IMR-90 (cell line): ENCODE measurements around the gene IL1RAPL1. TPM values are rescaled to one million over a fixed set of nuclear protein-coding genes. Genes with fewer than 3 reads are reported as not detected.

ENCODE experiments used
- ATAC-seq: fragments of 200-7000 bp; cut with Tn5 transposase; 2 replicates; pipeline ENCODE4 v1.9.1; 2020; ENCODE audit warnings: low read depth, mild to moderate bottlenecking, moderate library complexity
- BruUV-seq: library from RNA; stranded (reverse); fragments of 400-500 nt; replicated peaks from 2 replicates; lab custom pipeline; 2021; lab: Mats Ljungman, UMichigan
- CTCF ChIA-PET: fragments of 300-600 bp; formaldehyde crosslinking; extraction: SDS; loops from one replicate; lab custom pipeline; 2021; ENCODE audit warnings: antibody characterized with exemption; lab: Yijun Ruan, JAX
- POLR2A ChIA-PET: fragments of 300-600 bp; sonication (Branson Sonifier 250); formaldehyde crosslinking; loops from one replicate; lab custom pipeline; 2022; ENCODE audit warnings: antibody characterized with exemption; ENCODE audit not compliant: unreplicated experiment; lab: Charles Lee
- DNase-seq: peaks from one replicate; pipeline ENCODE4 v3.0.0; 2013
- H2AFZ ChIP-seq: replicated peaks from 2 replicates; pipeline ENCODE3; 2013; ENCODE audit warnings: low read length, mild to moderate bottlenecking; ENCODE audit not compliant: poor library complexity
- H2AK5ac ChIP-seq: 2 replicates; pipeline ENCODE4 v1.6.1; 2013; ENCODE audit warnings: low read depth, low read length, inconsistent platforms
- H2AK9ac ChIP-seq: replicated peaks from 2 replicates; pipeline ENCODE3; 2013; ENCODE audit warnings: mild to moderate bottlenecking, low read depth, low read length, moderate library complexity; ENCODE audit not compliant: poor library complexity
- H2BK120ac ChIP-seq: 2 replicates; pipeline ENCODE4 v1.6.1; 2013; ENCODE audit warnings: low read depth, low read length, inconsistent platforms
- H2BK15ac ChIP-seq: 3 replicates; pipeline ENCODE4 v1.6.1; 2013; ENCODE audit warnings: low read depth, low read length, inconsistent platforms
- H2BK20ac ChIP-seq: 2 replicates; pipeline ENCODE4 v1.6.1; 2013; ENCODE audit warnings: low read depth, mild to moderate bottlenecking, inconsistent platforms, low read length, moderate library complexity
- H2BK5ac ChIP-seq: 2 replicates; pipeline ENCODE4 v1.6.1; 2013; ENCODE audit warnings: mild to moderate bottlenecking, low read depth, low read length, inconsistent platforms; ENCODE audit not compliant: poor library complexity, severe bottlenecking
- H3K14ac ChIP-seq: replicated peaks from 2 replicates; pipeline ENCODE4 v1.6.1; 2013; ENCODE audit warnings: low read depth, low read length, inconsistent platforms
- H3K18ac ChIP-seq: 2 replicates; pipeline ENCODE4 v1.6.1; 2013; ENCODE audit warnings: low read depth, low read length, control low read depth
- H3K23ac ChIP-seq: 2 replicates; pipeline ENCODE4 v1.6.1; 2013; ENCODE audit warnings: low read depth, low read length, inconsistent platforms
- H3K27ac ChIP-seq: 2 replicates; pipeline ENCODE4 v1.5.1; 2013; ENCODE audit warnings: mild to moderate bottlenecking, control low read depth, low read length; ENCODE audit not compliant: insufficient read depth
- H3K27me3 ChIP-seq: 2 replicates; pipeline ENCODE4 v1.6.1; 2013; ENCODE audit warnings: low read length; ENCODE audit not compliant: control insufficient read depth, insufficient read depth
- H3K36me3 ChIP-seq: 2 replicates; pipeline ENCODE4 v1.6.1; 2013; ENCODE audit warnings: low read length, mixed read lengths; ENCODE audit not compliant: control insufficient read depth, insufficient read depth
- H3K4ac ChIP-seq: 2 replicates; pipeline ENCODE4 v1.6.1; 2013; ENCODE audit warnings: low read depth, low read length, inconsistent platforms
- H3K4me1 ChIP-seq: 2 replicates; pipeline ENCODE4 v1.6.1; 2013; ENCODE audit warnings: low read length, mixed read lengths; ENCODE audit not compliant: control insufficient read depth, insufficient read depth
- H3K4me2 ChIP-seq: 2 replicates; pipeline ENCODE4 v1.6.1; 2013; ENCODE audit warnings: low read depth, mild to moderate bottlenecking, control low read depth, low read length, moderate library complexity
- H3K4me3 ChIP-seq: 2 replicates; pipeline ENCODE4 v1.5.1; 2013; ENCODE audit warnings: low read depth, mild to moderate bottlenecking, control low read depth, low read length, moderate library complexity; ENCODE audit not compliant: insufficient read depth
- H3K56ac ChIP-seq: 2 replicates; pipeline ENCODE4 v1.6.1; 2013; ENCODE audit warnings: low read length, inconsistent platforms; ENCODE audit not compliant: insufficient read depth; ENCODE audit errors: extremely low read depth
- H3K79me1 ChIP-seq, 2 experiments: 2 replicates each; pipeline ENCODE4 v1.6.1; 2013; ENCODE audit warnings: low read length in 2 of 2, inconsistent platforms in 1 of 2, low read depth in 1 of 2
- H3K9ac ChIP-seq: 2 replicates; pipeline ENCODE4 v1.6.1; 2013; ENCODE audit warnings: low read depth, low read length, control low read depth
- H3K9me1 ChIP-seq: 2 replicates; pipeline ENCODE4 v1.6.1; 2013; ENCODE audit warnings: low read length, inconsistent platforms; ENCODE audit not compliant: insufficient read depth
- H3K9me3 ChIP-seq: 2 replicates; pipeline ENCODE4 v1.6.1; 2013; ENCODE audit warnings: low read length; ENCODE audit not compliant: control insufficient read depth, insufficient read depth
- H4K20me1 ChIP-seq: 2 replicates; pipeline ENCODE4 v1.6.1; 2013; ENCODE audit warnings: low read length, inconsistent platforms; ENCODE audit not compliant: insufficient read depth
- H4K5ac ChIP-seq: 2 replicates; pipeline ENCODE4 v1.6.1; 2013; ENCODE audit warnings: mild to moderate bottlenecking, low read depth, low read length, control low read depth
- H4K8ac ChIP-seq, 2 experiments: 2 replicates each; pipeline ENCODE4 v1.6.1; 2013; ENCODE audit warnings: low read depth in 2 of 2, low read length in 2 of 2, control low read depth in 1 of 2, inconsistent platforms in 1 of 2
- H4K91ac ChIP-seq: 2 replicates; pipeline ENCODE4 v1.6.1; 2013; ENCODE audit warnings: low read depth, low read length, inconsistent platforms; ENCODE audit not compliant: insufficient read depth
- BHLHE40 ChIP-seq: fragments of 150-350 bp; IDR thresholded peaks from 2 replicates; pipeline ENCODE4 v1.6.1; 2016; ENCODE audit warnings: mild to moderate bottlenecking, low read depth, low read length
- CHD1 ChIP-seq: IDR thresholded peaks from 2 replicates; pipeline ENCODE4 v1.6.1; 2012; ENCODE audit warnings: low read depth, low read length, improper control_type of control experiment
- CTCF ChIP-seq: conservative IDR thresholded peaks from 2 replicates; pipeline ENCODE4 v1.5.1; 2012; ENCODE audit warnings: mild to moderate bottlenecking, low read depth, low read length, improper control_type of control experiment
- MAFK ChIP-seq: IDR thresholded peaks from 2 replicates; pipeline ENCODE4 v1.6.1; 2012; ENCODE audit warnings: low read depth, low read length, improper control_type of control experiment
- MXI1 ChIP-seq: IDR thresholded peaks from 2 replicates; pipeline ENCODE4 v1.6.1; 2012; ENCODE audit warnings: low read depth, mild to moderate bottlenecking, low read length, moderate library complexity, borderline replicate concordance
- RAD21 ChIP-seq: IDR thresholded peaks from 2 replicates; pipeline ENCODE4 v1.6.1; 2012; ENCODE audit warnings: low read length, improper control_type of control experiment
- RCOR1 ChIP-seq: IDR thresholded peaks from 2 replicates; pipeline ENCODE4 v1.6.1; 2012; ENCODE audit warnings: mild to moderate bottlenecking, low read length, improper control_type of control experiment; ENCODE audit not compliant: insufficient replicate concordance
- RFX5 ChIP-seq: IDR thresholded peaks from 2 replicates; pipeline ENCODE4 v1.8.0; 2012; ENCODE audit warnings: low read depth, mild to moderate bottlenecking, low read length, moderate library complexity
- SMC3 ChIP-seq: fragments of 150-350 bp; IDR thresholded peaks from 2 replicates; pipeline ENCODE4 v1.6.1; 2016; ENCODE audit warnings: low read depth, mild to moderate bottlenecking, antibody characterized with exemption, low read length, moderate library complexity
- USF2 ChIP-seq: fragments of 150-350 bp; IDR thresholded peaks from 2 replicates; pipeline ENCODE4 v1.6.1; 2017; ENCODE audit warnings: mild to moderate bottlenecking, antibody characterized with exemption, low read length, low read depth
- WGBS, 2 experiments: methylation state at CpG; one replicate each; pipeline versions ENCODE4 v1.1.5 to v1.1.7; 2013; ENCODE audit warnings: missing lambda C conversion rate in 2 of 2; ENCODE audit not compliant: insufficient read length in 1 of 2; ENCODE audit errors: extremely low coverage in 2 of 2; 5-methylcytosine and 5-hydroxymethylcytosine counted together
- dilution Hi-C: fragments of 300-500 bp; cut with HindIII; formaldehyde crosslinking; loops from one replicate; pipeline ENCODE4 v1.14.3; 2018; ENCODE audit warnings: low sequenced_read_pairs; ENCODE audit not compliant: unreplicated experiment
- in situ Hi-C: fragments of 300-500 bp; cut with MboI; formaldehyde crosslinking; loops from 3 replicates; pipeline ENCODE4 v1.14.3; 2019; ENCODE audit warnings: low sequenced_read_pairs, inconsistent platforms, mixed read lengths
- intact Hi-C: fragments of 100-400 bp; cut with micrococcal nuclease; formaldehyde crosslinking; loops from 2 replicates; pipeline ENCODE4 v1.10.0; 2022
- polyA plus RNA-seq, 3 experiments: library from polyadenylated mRNA; depleted of rRNA; stranded (reverse); fragments of >200 nt; gene quantifications; 2 replicates each; pipeline ENCODE4 v1.2.3, GENCODE V29; 2012; ENCODE audit warnings: low replicate concordance in 1 of 3
- total RNA-seq: library from RNA; depleted of rRNA; stranded (reverse); fragments of >200 nt; gene quantifications from 2 replicates; pipeline ENCODE4 v1.2.3, GENCODE V29; 2012
- TF ChIP-seq, protein P1 (sequence below): fragments of 150-350 bp; IDR thresholded peaks from 2 replicates; pipeline ENCODE4 v1.6.1; 2016; ENCODE audit warnings: low read depth, mild to moderate bottlenecking, low read length, moderate library complexity, borderline replicate concordance

Gene IL1RAPL1
- total and polyA plus RNA-seq, 2 of the 4 experiments (the other 2 are of a cell fraction): 1.5 to 9.0 TPM

- H3K4me1 ChIP-seq: no peaks in the 10 kb centered on the region
- H4K91ac ChIP-seq: no peak overlapping the region
- no peak overlapping the region for H3K23ac ChIP-seq
- no peaks in the 10 kb centered on the region for H3K9me1 ChIP-seq
- no peak overlapping the region for H3K14ac ChIP-seq
- no peak overlapping the region; the same call in 1 of the 2 replicates for H2BK20ac ChIP-seq
- H4K8ac ChIP-seq: no peak overlapping the region
- in situ Hi-C loops: no loop called here
- no peak for ATAC-seq
- H2AK5ac ChIP-seq: no peak overlapping the region
- H3K27ac ChIP-seq: no peak overlapping the region
- no peak overlapping the region for H3K9ac ChIP-seq
- no peaks in the 10 kb centered on the region for H3K79me1 ChIP-seq
- H3K36me3 ChIP-seq: no peaks in the 10 kb centered on the region
- no peak overlapping the region for H3K4ac ChIP-seq
- no CpG with 5 or more reads among the region's 3 CpGs for WGBS, 2 experiments
- no peak overlapping the region for H2BK120ac ChIP-seq
- dilution Hi-C loops: no loop called here
- H3K4me2 ChIP-seq: no peak overlapping the region
- H2AFZ ChIP-seq: no peak overlapping the region
- no peak overlapping the region for H2BK15ac ChIP-seq
- TF ChIP-seq SMC3 (no peak), CHD1 (no peak), MXI1 (no peak), MAFK (no peak), RFX5 (no peak), BHLHE40 (no peak), CTCF (no peak), USF2 (no peak), RAD21 (no peak), RCOR1 (no peak)
- TF ChIP-seq, protein P1, sequence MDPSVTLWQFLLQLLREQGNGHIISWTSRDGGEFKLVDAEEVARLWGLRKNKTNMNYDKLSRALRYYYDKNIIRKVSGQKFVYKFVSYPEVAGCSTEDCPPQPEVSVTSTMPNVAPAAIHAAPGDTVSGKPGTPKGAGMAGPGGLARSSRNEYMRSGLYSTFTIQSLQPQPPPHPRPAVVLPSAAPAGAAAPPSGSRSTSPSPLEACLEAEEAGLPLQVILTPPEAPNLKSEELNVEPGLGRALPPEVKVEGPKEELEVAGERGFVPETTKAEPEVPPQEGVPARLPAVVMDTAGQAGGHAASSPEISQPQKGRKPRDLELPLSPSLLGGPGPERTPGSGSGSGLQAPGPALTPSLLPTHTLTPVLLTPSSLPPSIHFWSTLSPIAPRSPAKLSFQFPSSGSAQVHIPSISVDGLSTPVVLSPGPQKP: no peak
- H3K56ac ChIP-seq: no peak overlapping the region
- no peaks in the 10 kb centered on the region for H3K27me3 ChIP-seq
- no peaks in the 10 kb centered on the region for H3K9me3 ChIP-seq
- intact Hi-C loops: loop anchor here (5.0 kb wide), 1 partner anchor 1310 kb away; no protein-coding TSS in a partner anchor
- ChIA-PET POLR2A (no interaction called here), CTCF (no interaction called here)
- no peak overlapping the region for H2BK5ac ChIP-seq
- DNase-seq: no peak
- no peak overlapping the region for H4K5ac ChIP-seq
- no TSS peak for BruUV-seq
- H4K20me1 ChIP-seq: no peaks in the 10 kb centered on the region
- no peak overlapping the region for H3K18ac ChIP-seq
- no peak overlapping the region for H2AK9ac ChIP-seq
- H3K4me3 ChIP-seq: no peak overlapping the region
These were observed 1314.8 kb downstream of the IL1RAPL1 start for GRCh38 chrX:29902004-29902403.
